Spleen (tissue), 7 donors: ENCODE results near the gene SHH.

Experiments
- CTCF ChIP-seq, 11 experiments: fragments of 200-600 bp in 7 of 11; fragments of 450-650 bp in 4 of 11; sonication (generic) in 4 of 11; IDR thresholded peaks in 8 of 11; conservative IDR thresholded peaks in 3 of 11; 1 replicate in 7 of 11; 2 replicates in 4 of 11; pipeline versions ENCODE4 v1.4.0 to v1.8.0; 2016 to 2021; ENCODE audit warnings: antibody characterized with exemption in 11 of 11, inconsistent platforms in 4 of 11, mild to moderate bottlenecking in 1 of 11
- POLR2A ChIP-seq, 3 donors: fragments of 450-650 bp; IDR thresholded peaks; one replicate each; pipeline ENCODE4 v1.5.1; 2017; ENCODE audit warnings: antibody characterized with exemption in 3 of 3, mild to moderate bottlenecking in 1 of 3
- POLR2AphosphoS5 ChIP-seq, 3 donors: sonication (generic); formaldehyde crosslinking; IDR thresholded peaks; one replicate each; pipeline ENCODE4 v1.5.1; 2017; ENCODE audit warnings: antibody characterized with exemption in 3 of 3
- donor health status: DM: no; HTN: no; CAD: no; lungs with moderate emphysema.
- donor health status: DM: no; HTN: no; CAD: no.
- donor health status: DM: no; HTN: no; CAD: no.

GRCh38 chr7:155788616-155789000 lies 23.7 kb downstream of the SHH start:
- TF ChIP-seq CTCF (IDR thresholded peaks at IDR 0.05 in 8 of 11, conservative IDR thresholded peaks at IDR 0.05 in 3 of 11) (no peak), POLR2AphosphoS5 (IDR thresholded peaks at IDR 0.05) (no peak), POLR2A (IDR thresholded peaks at IDR 0.05) (no peak)
